Stomach (tissue), 4 donors: ENCODE measurements around the gene MICALL2.

Source experiments
- EP300 ChIP-seq: sonication (generic); formaldehyde crosslinking; IDR thresholded peaks from one replicate; pipeline ENCODE4 v1.6.1; 2017; ENCODE audit warnings: antibody characterized with exemption
- POLR2A ChIP-seq, 4 donors: fragments of 450-650 bp; IDR thresholded peaks; one replicate each; pipeline ENCODE4 v1.6.1; 2016; ENCODE audit warnings: antibody characterized with exemption in 4 of 4, control low read depth in 2 of 4, mild to moderate bottlenecking in 1 of 4, moderate library complexity in 1 of 4
- POLR2AphosphoS5 ChIP-seq, 3 donors: sonication (generic); formaldehyde crosslinking; IDR thresholded peaks; one replicate each; pipeline ENCODE4 v1.6.1; 2016; ENCODE audit warnings: antibody characterized with exemption in 3 of 3
- TF ChIP-seq, protein P1 (sequence below), 7 experiments: fragments of 450-650 bp in 4 of 7; fragments of 200-600 bp in 3 of 7; sonication (generic) in 3 of 7; IDR thresholded peaks; one replicate each; pipeline ENCODE4 v1.5.1; 2016 to 2019; ENCODE audit warnings: antibody characterized with exemption in 7 of 7, control low read depth in 2 of 7, mild to moderate bottlenecking in 1 of 7

DNA sequence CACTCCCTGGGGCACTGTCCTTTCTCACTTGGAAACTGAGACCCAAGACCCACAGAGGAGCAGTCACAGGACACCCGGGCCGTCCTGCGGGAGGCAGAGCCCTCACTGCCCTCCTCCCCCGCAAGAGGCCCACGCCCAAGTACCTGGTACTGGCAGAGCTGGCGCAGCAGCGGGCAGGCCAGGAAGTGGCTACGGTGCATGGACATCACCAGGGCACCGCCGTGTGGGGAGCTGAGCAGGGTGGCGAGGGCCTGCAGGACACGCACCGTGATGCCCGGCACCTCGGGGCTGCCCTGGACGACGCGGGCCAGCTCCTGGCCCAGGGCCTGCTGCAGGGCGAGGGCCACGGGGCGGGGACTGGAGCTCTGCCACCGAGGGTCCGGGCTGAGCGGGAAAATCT is 20.0 kb upstream of the MICALL2 start:
- TF ChIP-seq, protein P1, sequence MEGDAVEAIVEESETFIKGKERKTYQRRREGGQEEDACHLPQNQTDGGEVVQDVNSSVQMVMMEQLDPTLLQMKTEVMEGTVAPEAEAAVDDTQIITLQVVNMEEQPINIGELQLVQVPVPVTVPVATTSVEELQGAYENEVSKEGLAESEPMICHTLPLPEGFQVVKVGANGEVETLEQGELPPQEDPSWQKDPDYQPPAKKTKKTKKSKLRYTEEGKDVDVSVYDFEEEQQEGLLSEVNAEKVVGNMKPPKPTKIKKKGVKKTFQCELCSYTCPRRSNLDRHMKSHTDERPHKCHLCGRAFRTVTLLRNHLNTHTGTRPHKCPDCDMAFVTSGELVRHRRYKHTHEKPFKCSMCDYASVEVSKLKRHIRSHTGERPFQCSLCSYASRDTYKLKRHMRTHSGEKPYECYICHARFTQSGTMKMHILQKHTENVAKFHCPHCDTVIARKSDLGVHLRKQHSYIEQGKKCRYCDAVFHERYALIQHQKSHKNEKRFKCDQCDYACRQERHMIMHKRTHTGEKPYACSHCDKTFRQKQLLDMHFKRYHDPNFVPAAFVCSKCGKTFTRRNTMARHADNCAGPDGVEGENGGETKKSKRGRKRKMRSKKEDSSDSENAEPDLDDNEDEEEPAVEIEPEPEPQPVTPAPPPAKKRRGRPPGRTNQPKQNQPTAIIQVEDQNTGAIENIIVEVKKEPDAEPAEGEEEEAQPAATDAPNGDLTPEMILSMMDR (IDR thresholded peaks at IDR 0.05) = no peak
- TF ChIP-seq POLR2AphosphoS5 (IDR thresholded peaks at IDR 0.05) (no peak), POLR2A (IDR thresholded peaks at IDR 0.05) (no peak), EP300 (no peak)
